SK-N-MC (cell line): Measurements from ENCODE around the gene SPDYE2B.
"Not testable (repeated sequence)": the region's sequence is repeated elsewhere in the genome, so short reads cannot be mapped to it uniquely, and the experiment has no call there.

Experiments
- DNase-seq: peaks from one replicate; pipeline ENCODE4 v3.0.0-alpha.2; 2011; ENCODE audit warnings: low read depth, low spot score
- H3K27ac ChIP-seq: fragments of 200-600 bp; sonication (generic); 2 replicates; pipeline ENCODE4 v1.5.1; 2016; ENCODE audit warnings: mixed run types
- H3K36me3 ChIP-seq: fragments of 200-600 bp; sonication (generic); 2 replicates; pipeline ENCODE4 v1.6.1; 2017; ENCODE audit warnings: antibody characterized with exemption, low read length, mixed read lengths; ENCODE audit not compliant: insufficient read depth
- H3K4me3 ChIP-seq: fragments of 200-600 bp; sonication (generic); 2 replicates; pipeline ENCODE4 v1.5.1; 2016
- H3K9ac ChIP-seq: fragments of 200-600 bp; sonication (generic); 2 replicates; pipeline ENCODE4 v1.8.0; 2017; ENCODE audit warnings: mixed run types, mixed read lengths; ENCODE audit not compliant: insufficient read length
- H3K9me3 ChIP-seq: fragments of 200-600 bp; sonication (generic); 2 replicates; pipeline ENCODE4 v1.6.1; 2017; ENCODE audit warnings: low read depth, mild to moderate bottlenecking, antibody characterized with exemption, low read length, moderate library complexity, mixed read lengths

Gene SPDYE2B, protein sequence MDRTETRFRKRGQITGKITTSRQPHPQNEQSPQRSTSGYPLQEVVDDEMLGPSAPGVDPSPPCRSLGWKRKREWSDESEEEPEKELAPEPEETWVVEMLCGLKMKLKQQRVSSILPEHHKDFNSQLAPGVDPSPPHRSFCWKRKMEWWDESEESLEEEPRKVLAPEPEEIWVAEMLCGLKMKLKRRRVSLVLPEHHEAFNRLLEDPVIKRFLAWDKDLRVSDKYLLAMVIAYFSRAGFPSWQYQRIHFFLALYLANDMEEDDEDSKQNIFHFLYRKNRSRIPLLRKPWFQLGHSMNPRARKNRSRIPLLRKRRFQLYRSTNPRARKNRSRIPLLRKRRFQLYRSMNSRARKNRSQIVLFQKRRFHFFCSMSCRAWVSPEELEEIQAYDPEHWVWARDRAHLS

DNA sequence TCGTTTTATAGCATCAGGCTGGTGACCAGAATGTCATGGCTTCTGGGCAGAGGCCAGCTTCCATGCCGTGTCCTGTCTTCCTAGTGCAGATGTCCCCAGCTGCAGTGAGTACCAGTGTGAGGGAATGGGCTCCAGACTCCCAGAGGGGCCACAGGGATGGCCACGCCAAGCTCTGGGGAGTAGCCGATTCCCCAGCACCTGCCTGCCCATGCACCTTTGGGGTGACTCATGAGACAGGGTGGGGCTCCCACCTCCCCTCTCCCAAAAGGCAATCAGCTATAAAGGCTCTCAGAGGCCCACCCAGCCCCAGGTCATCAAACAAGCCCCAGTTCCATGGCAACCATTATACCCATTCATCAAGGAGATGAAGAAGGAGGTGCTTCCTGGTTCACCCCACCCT lies at the start of gene SPDYE2B:
Gene SPDYE2B (plus strand): TSS at position 396 of the 400 bp plus-strand sequence. CDS start 2,030 bp downstream, outside the sequence.
- not testable (repeated sequence) for DNase-seq, H3K36me3 ChIP-seq

DNA sequence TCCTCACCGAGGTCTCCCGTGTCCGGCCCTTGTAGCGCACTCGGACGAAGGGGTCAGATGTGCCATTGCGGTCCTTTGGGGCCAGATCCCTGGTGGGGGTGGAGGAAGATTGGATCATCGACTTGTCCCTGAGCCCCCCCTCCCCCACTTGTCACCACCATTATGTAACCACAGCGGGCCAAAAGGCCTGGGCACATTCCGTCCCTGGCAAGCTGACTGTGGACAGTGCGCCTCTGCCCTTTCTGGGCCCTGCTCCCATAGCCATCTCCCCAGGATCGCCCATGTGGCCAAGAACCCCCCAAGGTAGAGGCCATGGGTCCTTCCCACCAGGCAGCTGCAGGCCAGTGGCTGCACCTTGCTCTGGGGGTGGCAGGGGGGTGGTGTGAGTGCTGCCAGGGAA lies 47.8 kb upstream of the SPDYE2B start:
- not testable (repeated sequence) for H3K4me3 ChIP-seq, H3K9ac ChIP-seq, H3K36me3 ChIP-seq, H3K9me3 ChIP-seq, H3K27ac ChIP-seq, DNase-seq

More for the DNA sequence above, at the start of gene SPDYE2B:
- not testable (repeated sequence) for H3K9me3 ChIP-seq, H3K9ac ChIP-seq, H3K27ac ChIP-seq, H3K4me3 ChIP-seq

DNA sequence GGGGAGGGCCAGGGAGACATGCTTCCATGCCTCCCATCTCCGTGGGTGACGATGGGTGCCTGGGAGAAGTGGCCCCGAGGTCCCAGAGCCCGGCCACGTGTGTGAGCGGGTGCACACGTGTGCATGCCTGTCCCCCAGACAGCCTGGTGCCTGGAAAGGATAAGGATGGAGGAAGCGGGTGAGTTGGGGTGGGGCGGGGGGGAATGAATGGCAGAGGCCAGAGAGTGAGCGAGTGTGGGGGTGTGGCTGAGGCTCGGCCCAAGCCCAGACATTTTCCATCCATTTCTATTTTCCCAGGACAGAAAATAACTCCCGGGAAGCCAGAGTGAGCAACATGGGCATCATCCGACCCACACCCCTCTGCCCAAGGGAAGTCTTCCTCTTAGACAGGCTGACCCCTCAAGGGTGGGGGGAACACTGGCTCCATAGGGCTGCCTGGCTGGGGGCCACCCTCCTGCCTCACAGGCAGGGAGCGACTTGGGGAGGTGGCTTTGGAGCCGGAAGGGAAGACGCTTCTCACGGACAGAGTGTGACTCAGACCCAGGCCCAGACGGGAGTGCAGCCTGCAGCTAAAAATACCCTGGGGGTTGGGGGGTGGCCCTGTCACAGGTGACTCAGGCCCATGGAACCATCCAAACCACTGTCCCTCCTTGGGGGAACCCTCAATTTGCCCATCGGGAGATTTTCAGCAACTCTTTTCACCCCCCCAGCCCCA lies 45.5 kb upstream of the SPDYE2B start:
- H3K9ac ChIP-seq, H3K4me3 ChIP-seq, H3K36me3 ChIP-seq, H3K27ac ChIP-seq, H3K9me3 ChIP-seq, DNase-seq: not testable (repeated sequence)

DNA sequence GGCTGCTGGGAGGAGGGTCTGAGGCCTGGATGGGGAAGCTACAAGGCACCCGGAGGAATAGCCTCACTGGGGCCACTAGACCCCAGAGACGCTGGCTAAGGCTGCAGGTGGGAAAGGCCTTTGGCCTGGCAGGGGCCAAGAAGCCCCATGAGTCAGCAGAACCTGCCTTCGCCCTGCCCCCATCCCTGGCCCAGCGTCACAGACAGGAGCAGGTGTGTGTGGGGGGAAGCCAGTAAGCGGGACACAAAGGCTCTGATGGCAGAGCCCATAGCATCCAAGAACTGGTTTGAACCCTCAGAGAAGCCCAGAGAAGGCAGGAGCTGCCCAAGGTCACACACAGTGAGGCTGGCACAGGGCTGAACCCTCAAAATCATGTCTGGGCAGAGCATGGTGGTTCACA lies 43.3 kb upstream of the SPDYE2B start:
- not testable (repeated sequence) for H3K9me3 ChIP-seq, H3K36me3 ChIP-seq, DNase-seq, H3K27ac ChIP-seq, H3K9ac ChIP-seq, H3K4me3 ChIP-seq

DNA sequence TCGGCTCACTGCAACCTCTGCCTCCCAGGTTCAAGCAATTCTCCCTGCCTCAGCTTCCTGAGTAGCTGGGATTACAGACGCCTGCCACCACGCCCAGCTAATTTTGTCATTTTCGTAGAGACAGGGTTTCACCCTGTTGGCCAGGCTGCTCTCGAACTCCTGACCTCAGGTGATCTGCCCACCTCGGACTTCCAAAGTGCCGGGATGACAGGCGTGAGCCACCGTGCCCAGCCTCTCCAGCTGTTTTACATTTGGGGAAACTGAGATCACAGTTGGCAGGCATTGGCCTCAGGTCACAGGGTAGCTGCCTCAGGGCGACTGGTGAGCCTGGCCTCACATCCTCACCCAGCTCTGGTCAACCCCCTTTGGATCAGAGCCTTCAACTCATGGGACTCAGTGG lies 40.4 kb upstream of the SPDYE2B start:
- H3K9ac ChIP-seq, H3K4me3 ChIP-seq, H3K9me3 ChIP-seq, DNase-seq, H3K36me3 ChIP-seq, H3K27ac ChIP-seq: not testable (repeated sequence)

DNA sequence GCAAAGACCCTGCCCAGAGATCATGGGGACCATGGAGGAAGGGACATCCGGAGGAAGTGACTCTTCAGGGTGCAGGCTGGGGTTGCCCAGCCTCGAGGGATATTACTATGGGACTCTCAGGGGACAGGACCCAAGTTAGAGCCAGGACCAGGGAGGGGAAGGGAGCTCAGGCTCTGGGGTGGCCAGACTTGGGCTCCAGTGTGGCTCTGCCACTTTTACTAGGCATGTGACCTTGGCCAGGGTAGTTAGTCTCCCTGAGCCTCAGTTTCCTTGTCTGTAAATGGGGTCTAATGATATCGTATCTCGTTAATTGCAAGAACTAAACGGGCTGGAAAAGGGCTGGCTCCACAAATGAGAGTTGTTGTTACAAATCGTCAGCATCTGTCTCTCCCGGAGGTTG lies 39.7 kb upstream of the SPDYE2B start:
- H3K9ac ChIP-seq, DNase-seq, H3K36me3 ChIP-seq, H3K27ac ChIP-seq, H3K4me3 ChIP-seq, H3K9me3 ChIP-seq: not testable (repeated sequence)

DNA sequence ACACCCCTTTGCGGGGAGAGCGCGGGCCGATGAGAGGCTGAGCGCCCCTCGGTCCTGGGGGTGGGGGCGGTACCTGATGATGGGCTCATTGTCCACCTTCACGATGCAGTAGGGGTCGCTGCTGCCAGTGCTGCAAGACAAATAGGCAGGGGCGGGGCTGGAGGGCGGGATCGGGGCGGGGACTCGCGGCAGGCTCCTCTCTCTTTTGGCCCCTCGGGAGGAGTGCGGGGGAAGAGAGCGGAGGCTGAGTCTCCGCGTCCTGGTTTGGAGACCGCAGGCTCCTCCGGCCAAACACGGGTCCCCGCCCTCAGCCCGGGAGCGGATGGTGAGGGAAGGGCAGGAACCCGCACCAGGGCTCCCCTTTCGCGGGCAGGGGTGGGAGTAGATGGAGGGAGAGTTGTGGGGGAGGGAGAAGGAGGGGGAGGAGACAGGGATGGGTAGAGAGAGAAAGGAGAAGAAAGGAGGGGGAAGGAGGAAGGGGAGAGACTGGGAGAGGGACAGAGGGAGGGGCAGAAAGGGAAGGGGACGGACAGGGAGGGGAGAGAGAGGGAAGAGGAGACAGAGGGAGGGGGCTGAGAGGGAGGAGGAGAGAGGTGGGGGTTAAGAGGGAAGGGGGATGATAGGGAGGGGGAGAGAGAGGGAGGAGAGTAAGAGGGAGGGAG lies 39.0 kb upstream of the SPDYE2B start:
- not testable (repeated sequence) for H3K9me3 ChIP-seq, H3K27ac ChIP-seq, H3K4me3 ChIP-seq, DNase-seq, H3K36me3 ChIP-seq, H3K9ac ChIP-seq

DNA sequence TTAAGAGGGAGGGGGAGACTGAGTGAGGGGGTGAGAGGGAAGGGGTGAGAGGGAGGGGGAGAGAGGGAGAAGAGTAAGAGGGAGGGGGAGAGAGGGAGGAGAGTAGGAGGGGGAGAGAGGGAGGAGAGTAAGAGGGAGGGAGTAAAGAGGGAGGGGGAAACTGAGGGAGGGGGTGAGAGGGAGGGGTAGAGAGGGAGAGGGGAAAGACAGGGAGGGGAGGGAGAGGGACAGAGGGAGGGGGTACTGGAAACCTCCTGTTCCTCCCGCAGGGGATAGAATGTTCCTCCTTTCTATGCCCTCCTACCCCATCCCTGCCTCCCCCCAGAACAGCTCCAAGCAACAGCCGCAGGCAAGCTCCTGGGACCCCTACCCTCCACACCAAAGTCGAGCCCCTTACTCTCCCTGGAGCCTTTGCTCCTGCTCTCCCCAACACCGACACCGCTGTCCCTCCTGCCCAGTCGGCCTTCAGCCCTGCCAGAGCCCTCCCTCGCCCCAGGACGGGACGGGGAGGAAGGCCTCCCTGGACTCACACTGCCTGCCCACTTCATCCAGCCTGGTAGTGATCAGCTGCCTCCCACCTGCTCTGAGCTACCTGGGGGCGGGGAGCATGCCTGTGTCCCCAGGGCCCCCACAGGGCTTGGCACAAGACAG lies 38.3 kb upstream of the SPDYE2B start:
- not testable (repeated sequence) for H3K9me3 ChIP-seq, H3K27ac ChIP-seq, DNase-seq, H3K36me3 ChIP-seq, H3K9ac ChIP-seq, H3K4me3 ChIP-seq

DNA sequence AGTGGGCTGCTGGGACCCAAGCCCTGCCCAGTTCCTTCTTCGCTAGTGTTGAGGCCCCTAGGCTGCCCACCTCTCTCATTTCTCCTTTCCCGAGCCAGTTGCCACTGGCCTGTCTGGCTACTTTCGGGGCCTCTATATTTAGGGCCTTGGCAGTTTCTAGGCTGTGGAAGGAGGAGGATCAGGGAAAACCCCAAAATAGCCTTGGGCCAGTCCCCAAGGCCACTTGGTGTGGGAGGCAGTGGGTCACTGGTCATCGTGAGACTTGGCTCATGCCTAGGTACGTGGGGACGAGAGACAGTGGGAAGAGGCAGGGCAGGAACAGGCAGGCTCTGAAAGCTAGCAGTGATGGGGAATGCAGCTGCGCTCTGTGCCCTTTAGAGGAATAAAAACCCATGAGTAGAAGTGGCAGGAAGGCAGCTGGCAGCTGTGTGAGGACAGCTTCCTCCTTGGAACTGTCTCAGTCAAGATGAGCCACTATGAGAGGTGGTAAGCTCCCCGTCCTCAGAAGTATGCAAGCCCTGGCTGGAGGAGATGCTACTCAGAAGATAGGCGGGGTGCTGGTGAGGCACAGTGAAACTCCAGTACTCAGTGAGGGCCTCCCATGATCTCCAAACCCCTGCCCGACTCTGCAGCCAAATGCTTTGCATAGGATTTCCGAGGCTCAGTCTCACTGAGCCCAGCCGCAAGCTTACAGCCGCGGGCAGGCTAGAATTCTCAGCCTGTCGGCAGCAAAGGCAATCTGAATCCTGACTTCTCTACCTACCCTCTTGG lies 36.4 kb upstream of the SPDYE2B start:
- H3K36me3 ChIP-seq, H3K9me3 ChIP-seq, H3K27ac ChIP-seq, DNase-seq, H3K4me3 ChIP-seq, H3K9ac ChIP-seq: not testable (repeated sequence)

DNA sequence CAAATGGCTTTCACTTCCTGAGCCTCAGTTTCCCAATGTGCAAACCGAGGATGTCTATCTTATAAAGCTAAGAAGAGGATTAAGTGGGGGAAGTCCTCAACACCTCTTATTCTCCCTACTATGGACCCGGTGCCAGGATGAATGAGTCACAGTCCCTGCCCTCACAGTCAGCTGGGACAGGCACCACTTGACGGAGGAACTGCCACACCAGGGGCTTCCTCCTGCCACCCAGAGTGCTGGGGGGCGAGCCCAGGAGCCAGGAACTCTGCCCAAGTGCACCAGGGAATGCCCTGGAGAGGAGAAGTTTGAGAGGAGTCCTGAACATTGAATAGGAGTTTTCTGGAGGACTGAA lies 35.8 kb upstream of the SPDYE2B start:
- H3K9ac ChIP-seq, DNase-seq, H3K36me3 ChIP-seq, H3K4me3 ChIP-seq, H3K9me3 ChIP-seq, H3K27ac ChIP-seq: not testable (repeated sequence)

DNA sequence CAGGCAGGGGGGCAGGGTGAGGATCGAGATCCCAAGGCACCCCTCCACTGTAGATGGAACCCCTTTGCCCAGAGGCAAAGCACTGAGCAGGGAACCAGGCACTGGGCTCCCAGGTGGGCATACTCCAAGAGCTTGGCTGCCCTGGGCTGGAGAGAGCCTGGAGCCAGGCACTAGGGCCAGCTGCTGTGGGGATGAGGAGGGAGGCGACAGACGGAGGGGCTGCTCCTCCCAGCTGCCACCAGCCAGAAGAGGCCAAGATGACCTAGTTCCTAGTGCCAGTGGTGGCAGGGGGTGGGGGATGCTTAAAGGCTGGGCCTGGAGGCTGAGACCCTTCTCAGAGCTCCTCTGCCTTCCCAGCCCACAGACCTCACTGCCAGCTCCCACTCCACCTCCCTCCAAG lies 35.2 kb upstream of the SPDYE2B start:
- DNase-seq, H3K9me3 ChIP-seq, H3K27ac ChIP-seq, H3K9ac ChIP-seq, H3K36me3 ChIP-seq, H3K4me3 ChIP-seq: not testable (repeated sequence)

DNA sequence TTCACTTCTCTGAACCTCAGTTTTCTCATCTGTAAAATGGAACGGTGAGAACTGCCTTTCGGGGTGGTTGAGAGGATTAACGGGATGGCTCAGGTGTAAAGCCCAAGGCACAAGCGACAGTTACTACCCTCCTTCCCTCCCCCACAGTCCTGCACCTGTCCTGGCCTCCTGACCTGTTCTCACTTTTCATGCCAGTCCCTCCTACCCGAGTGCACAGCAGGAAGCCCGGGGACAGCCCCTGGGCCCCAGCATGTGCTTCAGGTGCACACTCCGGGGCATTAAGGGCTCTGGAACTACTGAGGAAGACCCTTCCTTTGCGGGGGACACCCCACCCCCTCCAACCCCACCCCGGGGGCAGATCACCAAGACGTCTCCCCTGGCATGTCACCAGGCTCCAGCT lies 34.2 kb upstream of the SPDYE2B start:
- not testable (repeated sequence) for DNase-seq, H3K4me3 ChIP-seq, H3K36me3 ChIP-seq, H3K27ac ChIP-seq, H3K9ac ChIP-seq, H3K9me3 ChIP-seq

DNA sequence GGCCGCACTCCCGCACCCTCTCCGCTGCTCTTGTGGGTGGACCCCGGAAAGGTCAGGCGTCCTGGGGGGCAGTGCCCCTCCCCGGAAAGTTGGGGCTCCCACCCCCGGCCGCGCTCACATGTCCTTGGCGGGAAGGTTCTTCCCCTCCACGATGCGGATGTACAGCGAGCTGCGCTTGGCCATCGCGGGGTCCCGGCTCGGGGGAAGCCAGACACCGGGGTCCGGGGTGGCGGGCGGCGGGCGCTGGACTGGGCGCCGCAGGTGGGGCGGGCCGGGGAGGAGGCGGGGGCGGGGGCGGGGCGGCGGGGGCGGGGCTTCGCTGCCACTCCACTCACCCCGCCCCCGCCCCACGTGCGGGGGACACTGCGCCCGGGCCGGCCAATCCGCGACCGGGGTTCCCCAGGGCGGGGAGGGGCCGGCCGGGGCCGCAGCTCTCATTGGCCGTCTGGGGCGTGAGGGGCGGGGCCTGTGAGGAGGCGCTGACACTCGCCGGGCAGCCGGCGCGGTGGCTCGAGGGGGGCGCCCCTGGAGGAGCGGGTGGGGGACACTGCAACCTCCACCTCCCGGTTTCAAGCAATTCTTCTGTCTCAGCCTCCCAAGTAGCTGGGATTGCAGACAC lies 33.5 kb upstream of the SPDYE2B start, which contains the start of gene RASA4:
Gene RASA4 (minus strand): TSS at position 250 of the 619 bp plus-strand sequence. CDS start 67 bp downstream, at position 183.
- H3K9ac ChIP-seq, DNase-seq, H3K4me3 ChIP-seq, H3K36me3 ChIP-seq, H3K9me3 ChIP-seq, H3K27ac ChIP-seq: not testable (repeated sequence)
